Mesangial cell (primary cell): ENCODE data around the gene GPR179. TPM values are rescaled to one million over a fixed set of nuclear protein-coding genes. Genes with fewer than 3 reads are reported as not detected.

Source experiments
- total RNA-seq: library from RNA; depleted of rRNA; stranded (reverse); fragments of >200 nt; gene quantifications from 2 replicates; pipeline ENCODE4 v1.2.3, GENCODE V29; 2015

Gene GPR179
- total RNA-seq, result under 0.01 TPM in 1 of 2 replicates, not detected in the other

DNA sequence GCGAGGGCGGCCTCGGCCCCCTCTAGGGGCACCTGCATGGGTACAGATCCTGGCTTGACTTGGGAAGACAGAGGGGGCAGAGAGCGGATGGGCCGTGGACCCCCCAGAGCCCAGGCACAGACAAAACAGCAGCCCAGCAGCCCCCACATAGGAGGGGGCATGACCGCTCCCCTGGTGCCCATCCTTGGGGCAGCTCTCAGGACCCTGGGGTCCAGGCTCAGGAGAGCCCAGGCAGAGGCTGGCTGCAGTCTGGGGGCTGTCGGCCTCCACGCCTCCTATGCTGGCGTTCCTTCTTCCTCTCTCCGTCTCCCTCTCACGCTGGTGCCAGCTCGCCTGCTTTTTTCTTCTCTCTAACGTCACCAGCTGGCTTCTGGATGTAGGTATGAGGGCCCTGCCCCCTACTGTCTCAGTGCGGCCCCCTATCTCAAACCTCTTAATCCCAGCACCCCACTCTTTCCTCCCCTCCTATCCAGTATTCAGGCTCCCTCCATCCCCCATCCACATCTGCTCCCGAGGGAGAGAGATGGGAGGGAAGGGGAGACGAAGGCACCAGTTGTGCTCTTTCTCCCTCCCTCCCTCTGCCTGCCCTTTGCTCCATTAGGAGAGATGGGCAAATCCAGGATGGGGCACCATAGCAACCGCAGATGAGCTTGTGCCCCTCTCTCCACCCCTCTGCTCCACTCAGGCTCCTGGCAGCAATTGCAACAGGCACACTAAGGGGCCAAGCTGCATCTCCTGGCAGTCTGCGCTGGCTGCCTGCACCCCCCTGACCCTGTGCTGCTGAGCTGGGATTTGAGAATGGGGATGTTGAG is at the start of gene GPR179:
GPR179 (minus strand) TSS at position 349 of the 812 bp plus-strand sequence; CDS start at position 182, 167 bp downstream.

GRCh38 chr17:38351412-38352222 is 7.9 kb upstream of the GPR179 start, which contains the start of gene SOCS7:
TSS of gene SOCS7 (plus strand) at chr17:38351844. CDS start at chr17:38352053, 209 bp downstream.

DNA sequence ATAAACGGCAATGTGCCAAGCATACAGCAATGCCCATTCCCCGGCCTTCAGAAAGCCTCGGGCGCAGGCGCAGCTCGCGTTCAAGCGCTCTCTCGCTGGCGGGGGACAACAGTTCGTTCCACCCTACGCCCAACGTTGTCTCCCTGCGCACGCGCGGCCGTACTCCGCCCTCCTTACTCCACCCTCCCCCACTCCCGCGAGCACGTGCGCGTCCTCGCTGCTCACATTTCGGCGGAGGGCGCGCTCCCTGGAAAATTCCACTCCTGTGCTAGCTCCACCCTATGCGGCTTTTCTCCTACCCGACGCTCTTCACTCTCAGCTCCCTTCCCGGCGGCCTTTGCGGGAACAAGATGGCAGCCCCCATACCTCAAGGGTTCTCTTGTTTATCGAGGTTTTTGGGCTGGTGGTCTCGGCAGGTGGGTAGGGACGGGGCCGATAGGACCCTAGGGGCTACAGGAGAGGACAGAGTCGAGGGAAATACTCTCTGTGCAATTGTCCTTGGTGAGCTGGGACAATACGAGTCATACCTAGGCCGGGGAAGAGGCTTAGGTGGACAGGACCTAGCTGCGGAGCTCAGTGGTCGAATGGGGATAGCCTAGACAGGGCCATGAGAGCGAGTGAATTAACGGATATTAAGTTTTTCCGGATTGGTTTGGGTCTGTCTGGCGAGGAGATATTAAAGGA is 46.8 kb downstream of the GPR179 start, which contains the start of gene MRPL45:
MRPL45 (plus strand) TSS at position 335 of the 684 bp plus-strand sequence; CDS start at position 351, 16 bp downstream.

Other genes starting within 250 kb of the GPR179 start
- gene TBC1D3E, start 216.0 kb downstream of the GPR179 start, total RNA-seq, result 2.9 TPM in 1 of 2 replicates, not detected in the other
- not detected in 2 replicates for gene TBC1D3, start 151.4 kb downstream of the GPR179 start, total RNA-seq
- 32.1 and 39.2 TPM in 2 replicates for gene MRPL45, start 46.8 kb downstream of the GPR179 start, total RNA-seq
- 8.6 and 12.8 TPM in 2 replicates for gene SOCS7, start 7.9 kb upstream of the GPR179 start, total RNA-seq
- 57.2 and 134 TPM in 2 replicates for gene ARHGAP23, start 84.5 kb upstream of the GPR179 start, total RNA-seq